Hepatocyte (in vitro differentiated cells): ENCODE results near the gene DGCR6L. TPM values are rescaled to one million over a fixed set of nuclear protein-coding genes. Genes with fewer than 3 reads are reported as not detected.
A peak's percentile ranks its signal among the peaks of the same experiment; 100 is the strongest.
"Not testable (repeated sequence)": the region's sequence is repeated elsewhere in the genome, so short reads cannot be mapped to it uniquely, and the experiment has no call there.

Experiments
- DNase-seq: peaks from one replicate; pipeline ENCODE4 v3.0.0-alpha.2; 2016; ENCODE audit warnings: low spot score
- H2AFZ ChIP-seq: fragments of 200-600 bp; sonication (generic); 2 replicates; pipeline ENCODE4 v1.6.0; 2016; ENCODE audit warnings: antibody characterized with exemption, mild to moderate bottlenecking
- H3K27ac ChIP-seq: fragments of 200-600 bp; sonication (generic); 2 replicates; pipeline ENCODE4 v1.5.1; 2016; ENCODE audit warnings: mild to moderate bottlenecking
- H3K27me3 ChIP-seq: fragments of 200-600 bp; sonication (generic); 2 replicates; pipeline ENCODE4 v1.6.1; 2016
- H3K36me3 ChIP-seq: fragments of 200-600 bp; sonication (generic); replicated peaks from 2 replicates; pipeline ENCODE4 v1.5.1; 2016; ENCODE audit warnings: low read depth; ENCODE audit not compliant: insufficient read depth
- H3K4me1 ChIP-seq: fragments of 200-600 bp; sonication (generic); 2 replicates; pipeline ENCODE4 v1.5.1; 2016; ENCODE audit warnings: mild to moderate bottlenecking, moderate library complexity; ENCODE audit not compliant: insufficient read depth
- H3K4me2 ChIP-seq: fragments of 200-600 bp; sonication (generic); 2 replicates; pipeline ENCODE4 v1.6.0; 2016
- H3K4me3 ChIP-seq: fragments of 200-600 bp; sonication (generic); 2 replicates; pipeline ENCODE4 v1.5.1; 2016; ENCODE audit warnings: mild to moderate bottlenecking
- H3K79me2 ChIP-seq: fragments of 200-600 bp; sonication (generic); 2 replicates; pipeline ENCODE4 v1.6.0; 2017; ENCODE audit warnings: mild to moderate bottlenecking
- H3K9me2 ChIP-seq: fragments of 200-600 bp; sonication (generic); replicated peaks from 2 replicates; pipeline ENCODE4 v1.6.0; 2017; ENCODE audit warnings: mild to moderate bottlenecking; ENCODE audit not compliant: insufficient read depth
- H3K9me3 ChIP-seq: fragments of 200-600 bp; sonication (generic); 2 replicates; pipeline ENCODE4 v1.5.1; 2016; ENCODE audit warnings: low read depth, mild to moderate bottlenecking
- H4K20me1 ChIP-seq: fragments of 200-600 bp; sonication (generic); 2 replicates; pipeline ENCODE4 v1.6.0; 2016; ENCODE audit warnings: mild to moderate bottlenecking; ENCODE audit not compliant: insufficient read depth, poor library complexity, severe bottlenecking
- EZH2 ChIP-seq: fragments of 200-600 bp; sonication (generic); IDR thresholded peaks from 2 replicates; pipeline ENCODE4 v1.6.1; 2016; ENCODE audit warnings: antibody characterized with exemption, mild to moderate bottlenecking, borderline replicate concordance
- EZH2phosphoT487 ChIP-seq: fragments of 200-600 bp; sonication (generic); IDR thresholded peaks from one replicate; pipeline ENCODE4 v1.6.1; 2018; ENCODE audit warnings: antibody characterized with exemption, mild to moderate bottlenecking, low read depth, moderate library complexity; ENCODE audit not compliant: unreplicated experiment, severe bottlenecking
- WGBS: methylation state at CpG from one replicate; pipeline ENCODE4 v1.1.6; 2016; ENCODE audit warnings: low lambda C conversion rate; ENCODE audit errors: missing lambda C conversion rate; 5-methylcytosine and 5-hydroxymethylcytosine counted together
- polyA plus RNA-seq: library from polyadenylated mRNA; unstranded; fragments of >200 nt; fragmentation: Nextera tagmentation; extraction: Ambion mirVana; gene quantifications from 2 replicates; pipeline ENCODE4 v1.2.1, GENCODE V29; 2016
- total RNA-seq: library from RNA; depleted of rRNA; stranded (reverse); fragments of >200 nt; gene quantifications from 2 replicates; pipeline ENCODE4 v1.2.3, GENCODE V29; 2014
- TF ChIP-seq, protein P1 (sequence below): fragments of 200-600 bp; sonication (generic); IDR thresholded peaks from 2 replicates; pipeline ENCODE4 v1.5.1; 2016; ENCODE audit warnings: antibody characterized with exemption, mild to moderate bottlenecking; ENCODE audit not compliant: poor library complexity

DGCR6L gene
- total and polyA plus RNA-seq, 2 experiments from 2014 or later, result 49.8 to 93.4 TPM

DNA sequence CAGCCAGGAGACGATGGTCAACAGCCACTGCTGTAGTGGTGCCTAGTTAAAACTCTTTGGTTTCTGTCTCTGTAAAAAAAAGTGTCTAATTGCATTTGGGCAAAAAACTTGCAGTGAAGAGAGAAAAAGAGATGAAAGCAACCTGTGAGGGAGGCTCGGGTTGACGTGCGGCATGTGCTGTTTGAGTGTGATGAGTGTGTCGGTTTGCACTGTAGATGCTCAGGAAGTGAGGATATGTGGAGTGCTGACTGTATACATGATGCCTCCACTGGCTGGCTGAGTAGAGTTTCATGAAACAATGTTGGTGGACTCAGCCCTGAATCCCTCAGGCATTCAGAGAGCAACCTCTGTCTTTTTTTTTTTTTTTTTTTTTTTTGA is 4.3 kb upstream of the DGCR6L start:
- no peaks in the 10 kb centered on the region for H3K36me3 ChIP-seq
- no peaks in the 10 kb centered on the region for H3K9me2 ChIP-seq
- H3K4me3 ChIP-seq, result no peak overlapping the region
- no peak overlapping the region for H3K27ac ChIP-seq
- H2AFZ ChIP-seq, result no peak overlapping the region
- H3K9me3 ChIP-seq, result no peaks in the 10 kb centered on the region
- TF ChIP-seq, protein P1, sequence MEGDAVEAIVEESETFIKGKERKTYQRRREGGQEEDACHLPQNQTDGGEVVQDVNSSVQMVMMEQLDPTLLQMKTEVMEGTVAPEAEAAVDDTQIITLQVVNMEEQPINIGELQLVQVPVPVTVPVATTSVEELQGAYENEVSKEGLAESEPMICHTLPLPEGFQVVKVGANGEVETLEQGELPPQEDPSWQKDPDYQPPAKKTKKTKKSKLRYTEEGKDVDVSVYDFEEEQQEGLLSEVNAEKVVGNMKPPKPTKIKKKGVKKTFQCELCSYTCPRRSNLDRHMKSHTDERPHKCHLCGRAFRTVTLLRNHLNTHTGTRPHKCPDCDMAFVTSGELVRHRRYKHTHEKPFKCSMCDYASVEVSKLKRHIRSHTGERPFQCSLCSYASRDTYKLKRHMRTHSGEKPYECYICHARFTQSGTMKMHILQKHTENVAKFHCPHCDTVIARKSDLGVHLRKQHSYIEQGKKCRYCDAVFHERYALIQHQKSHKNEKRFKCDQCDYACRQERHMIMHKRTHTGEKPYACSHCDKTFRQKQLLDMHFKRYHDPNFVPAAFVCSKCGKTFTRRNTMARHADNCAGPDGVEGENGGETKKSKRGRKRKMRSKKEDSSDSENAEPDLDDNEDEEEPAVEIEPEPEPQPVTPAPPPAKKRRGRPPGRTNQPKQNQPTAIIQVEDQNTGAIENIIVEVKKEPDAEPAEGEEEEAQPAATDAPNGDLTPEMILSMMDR, result no peak
- TF ChIP-seq EZH2, result no peak
- no peak for TF ChIP-seq EZH2phosphoT487
- WGBS, result 88% methylated on average over 5 of the region's 5 CpGs
- H3K27me3 ChIP-seq, result no peaks in the 10 kb centered on the region
- H4K20me1 ChIP-seq, result no peaks in the 10 kb centered on the region
- peaks cover 16% of the 10 kb centered on the region for H3K79me2 ChIP-seq
- H3K4me2 ChIP-seq, result no peak overlapping the region
- peaks cover 6% of the 10 kb centered on the region for H3K4me1 ChIP-seq
- no peak for DNase-seq

DNA sequence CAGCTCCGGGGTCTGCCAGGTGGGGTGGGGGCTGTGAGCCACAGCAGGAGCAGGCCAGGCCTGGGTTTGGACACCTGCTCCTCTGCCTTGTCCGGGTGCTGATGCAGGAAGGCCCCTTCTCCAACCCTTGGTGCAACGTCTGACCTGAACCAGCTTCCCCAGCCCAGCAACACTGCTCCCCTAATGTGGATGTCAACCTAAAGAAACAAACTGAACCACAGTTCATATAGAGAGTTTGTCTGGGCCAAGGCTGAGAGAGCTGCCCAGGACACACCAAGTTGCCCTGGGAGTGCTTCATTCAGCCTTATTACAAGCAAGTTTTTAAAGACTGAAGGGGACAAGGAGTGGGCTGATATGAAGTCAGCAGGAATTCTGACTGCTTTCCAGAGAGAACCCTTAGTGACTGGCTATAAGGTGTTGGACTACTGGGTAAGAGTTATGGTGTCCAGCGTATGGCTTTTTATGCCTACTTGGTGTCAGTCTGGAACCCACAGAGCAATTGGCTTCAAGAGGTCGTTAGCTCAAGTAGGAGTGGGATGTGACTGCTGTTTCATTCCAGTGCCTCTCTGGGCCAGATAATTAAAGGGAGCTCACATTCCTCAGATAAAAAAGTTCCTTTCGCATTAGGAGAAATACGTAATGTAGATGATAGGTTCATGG is 1.8 kb upstream of the DGCR6L start:
- WGBS, result 85% methylated on average over 7 of the region's 7 CpGs
- Histone ChIP-seq H3K4me2 (peak overlapping the region; percentile 99), H4K20me1 (peaks cover 11% of the 10 kb centered on the region), H3K79me2 (peaks cover 40% of the 10 kb centered on the region), H3K4me1 (peaks cover 17% of the 10 kb centered on the region)
- H3K27ac ChIP-seq, H3K9me3 ChIP-seq, H3K27me3 ChIP-seq, H3K9me2 ChIP-seq, DNase-seq, H3K36me3 ChIP-seq, H2AFZ ChIP-seq, H3K4me3 ChIP-seq: not testable (repeated sequence)

DNA sequence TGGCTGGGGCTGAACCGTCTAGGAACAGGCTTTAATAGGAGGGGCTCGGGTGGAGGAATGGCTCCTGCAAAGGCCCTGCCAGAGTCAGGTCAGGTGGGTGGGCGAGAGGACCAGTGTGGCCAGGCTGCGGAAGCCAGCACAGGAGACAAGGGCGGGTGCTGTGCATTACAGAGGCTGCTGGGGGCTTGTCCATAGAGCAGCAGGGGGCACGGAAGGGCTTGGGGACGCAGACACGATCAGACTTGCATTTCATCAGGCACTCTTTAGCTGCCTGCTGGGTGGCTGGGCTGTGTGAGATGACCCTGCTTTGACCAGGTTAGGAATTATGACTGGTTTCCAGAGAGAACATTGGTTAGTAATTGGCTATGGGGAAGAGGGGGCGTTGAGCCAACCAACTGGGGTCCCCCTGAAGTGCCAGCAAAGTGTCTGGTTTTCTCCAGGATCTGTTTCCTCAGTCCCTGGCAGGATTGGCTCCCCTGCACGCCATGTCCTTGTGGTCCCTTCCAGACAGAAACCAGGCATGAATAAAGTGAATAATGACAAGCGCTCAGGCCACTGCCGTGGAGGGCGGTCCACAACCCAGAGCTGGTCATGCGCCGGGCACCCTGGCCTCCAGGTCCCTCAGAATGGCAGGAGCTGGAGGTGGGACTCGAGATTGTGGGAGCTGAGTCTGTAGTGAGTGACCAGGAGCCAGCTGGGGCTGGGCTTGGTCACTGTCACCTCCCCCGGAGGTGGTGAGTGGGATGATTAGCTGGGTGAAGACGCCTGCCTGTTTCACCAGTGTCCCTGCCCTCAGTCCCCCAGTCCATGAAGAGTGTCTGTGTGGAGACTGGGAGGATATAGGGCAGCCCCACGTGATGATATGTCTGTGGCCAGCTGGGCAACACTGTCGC is 1.0 kb upstream of the DGCR6L start:
- H3K27me3 ChIP-seq, H3K9me2 ChIP-seq, DNase-seq, H3K9me3 ChIP-seq, H3K36me3 ChIP-seq: not testable (repeated sequence)
- peak overlapping the region; percentile 57 for H2AFZ ChIP-seq
- peak overlapping the region; percentile 99 for H3K4me2 ChIP-seq
- H3K4me3 ChIP-seq, result peak overlapping the region; percentile 79
- 49% methylated on average over 20 of the region's 20 CpGs for WGBS
- peaks cover 17% of the 10 kb centered on the region for H3K4me1 ChIP-seq
- H4K20me1 ChIP-seq, result peaks cover 11% of the 10 kb centered on the region
- peak overlapping the region; percentile 86 for H3K27ac ChIP-seq
- H3K79me2 ChIP-seq, result peaks cover 42% of the 10 kb centered on the region

DNA sequence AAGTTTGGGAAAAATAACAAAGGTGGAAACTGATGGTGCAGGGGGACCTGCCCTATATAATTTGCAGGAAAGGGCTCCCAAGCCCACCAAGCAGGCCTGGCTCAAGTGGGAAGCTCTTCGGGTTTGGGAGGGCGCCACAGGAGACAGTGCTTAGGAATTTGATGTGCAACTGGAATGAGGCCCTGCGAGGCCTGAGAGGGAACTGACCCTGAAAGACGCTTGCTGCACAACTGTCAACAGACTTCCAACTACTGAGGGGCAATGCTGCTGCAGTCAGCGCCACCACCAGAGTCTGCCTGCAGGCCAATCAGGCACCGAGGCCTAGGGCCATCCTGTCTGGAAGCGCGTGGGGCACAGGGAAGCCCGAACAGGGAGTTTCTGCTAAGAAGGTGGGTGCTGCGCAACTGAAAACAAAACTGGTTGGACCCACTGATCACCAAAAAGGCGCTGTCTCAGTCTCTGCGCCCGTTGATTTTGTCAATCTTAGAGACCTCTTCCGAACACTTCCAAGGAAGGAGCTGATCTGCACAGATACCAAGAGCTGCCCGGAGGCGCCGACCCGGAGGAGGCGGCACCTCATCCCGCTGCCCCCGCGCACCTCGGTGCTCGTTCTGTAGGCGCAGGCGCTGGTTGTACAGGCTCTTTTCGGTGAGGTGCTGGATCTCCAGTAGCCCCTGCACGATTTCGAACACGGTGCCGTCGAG is 667 bp downstream of the DGCR6L start:
- no peaks in the 10 kb centered on the region for H3K9me2 ChIP-seq
- no peak for DNase-seq
- H3K79me2 ChIP-seq, result peaks cover 42% of the 10 kb centered on the region
- 6% methylated on average over 32 of the region's 32 CpGs for WGBS
- TF ChIP-seq, protein P1, result no peak
- TF ChIP-seq EZH2 (no peak), EZH2phosphoT487 (no peak)
- no peaks in the 10 kb centered on the region for H3K36me3 ChIP-seq
- H3K27ac ChIP-seq, result peak overlapping the region; percentile 86
- H3K4me2 ChIP-seq, result peak overlapping the region; percentile 99
- peaks cover 17% of the 10 kb centered on the region for H3K4me1 ChIP-seq
- no peaks in the 10 kb centered on the region for H3K27me3 ChIP-seq
- H3K4me3 ChIP-seq, result peak overlapping the region; percentile 79
- peaks cover 11% of the 10 kb centered on the region for H4K20me1 ChIP-seq
- H2AFZ ChIP-seq, result peak overlapping the region; percentile 57
- no peaks in the 10 kb centered on the region for H3K9me3 ChIP-seq

DNA sequence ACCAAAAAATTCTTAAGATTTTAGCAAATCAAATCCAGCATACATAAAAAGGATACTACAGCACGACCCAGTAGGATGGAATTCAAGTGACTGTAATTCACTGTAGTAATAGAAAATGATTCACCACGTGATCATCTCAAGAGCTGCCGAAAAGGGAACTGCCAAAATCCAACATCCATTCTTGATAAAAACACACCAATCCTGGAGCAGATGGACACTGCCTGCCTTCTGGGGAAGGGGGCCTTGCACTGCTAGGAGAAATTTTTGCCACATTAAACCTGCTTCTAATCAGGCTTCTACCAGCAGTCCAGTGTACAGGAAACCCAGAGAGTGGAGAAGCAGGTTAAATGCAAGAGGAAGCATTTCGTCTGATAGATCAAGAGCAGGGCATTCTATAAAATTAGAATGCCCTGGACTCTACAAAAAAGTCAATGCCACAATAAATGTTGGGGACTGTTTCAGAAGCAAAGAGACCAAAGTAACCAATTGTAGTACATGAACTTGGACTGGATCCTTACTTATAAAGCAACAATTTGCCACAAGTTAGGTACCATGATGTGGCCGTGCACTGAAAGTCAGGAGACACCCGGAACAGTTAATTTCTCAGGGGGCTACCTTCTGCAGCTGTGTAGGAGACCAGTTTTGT is 1.7 kb downstream of the DGCR6L start:
- H2AFZ ChIP-seq, H3K36me3 ChIP-seq, DNase-seq, H3K27ac ChIP-seq, H3K9me2 ChIP-seq, H3K9me3 ChIP-seq, H3K27me3 ChIP-seq, H3K4me3 ChIP-seq: not testable (repeated sequence)
- Histone ChIP-seq H3K4me2 (peak overlapping the region; percentile 99), H3K79me2 (peaks cover 42% of the 10 kb centered on the region), H4K20me1 (peaks cover 11% of the 10 kb centered on the region), H3K4me1 (peaks cover 17% of the 10 kb centered on the region)
- WGBS, result 86% methylated on average over 6 of the region's 6 CpGs
